Erythroblast (primary cell): ENCODE results near the gene KLRC2.
"Not testable (repeated sequence)": the region's sequence is repeated elsewhere in the genome, so short reads cannot be mapped to it uniquely, and the experiment has no call there.

ENCODE experiments used
- DNase-seq, 2 experiments: peaks; one replicate each; lab custom pipeline; 2025; lab: John Stamatoyannopoulos, UW
- GATA1 ChIP-seq: IDR thresholded peaks from 2 replicates; pipeline ENCODE4 v1.6.1; 2011; ENCODE audit warnings: low read depth, mild to moderate bottlenecking, control low read depth, low read length, moderate library complexity
- POLR2A ChIP-seq: IDR thresholded peaks from 2 replicates; pipeline ENCODE4 v1.6.1; 2011; ENCODE audit warnings: mild to moderate bottlenecking, low read length

The KLRC2 gene

DNA sequence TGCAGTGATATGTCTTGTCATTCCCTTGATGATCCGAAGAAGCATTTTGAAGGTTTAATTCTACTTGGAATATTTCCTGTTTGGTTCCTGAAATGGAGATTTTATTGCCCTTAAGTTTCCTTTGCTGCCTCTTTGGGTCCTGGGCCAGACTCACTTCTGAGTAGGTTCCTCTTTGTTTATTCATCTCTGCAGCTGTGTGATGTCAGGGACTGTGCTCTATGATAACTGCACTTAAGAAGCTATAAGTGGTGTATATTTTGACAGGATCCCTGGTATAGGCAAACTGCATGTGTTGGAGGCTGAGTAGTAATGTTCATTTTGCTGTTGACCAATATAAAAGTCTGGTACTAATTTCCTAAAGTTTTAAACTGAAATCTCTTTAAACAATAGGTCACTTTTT is 26.4 kb downstream of the KLRC2 start, which contains the start of gene KLRC4:
KLRC4 (minus strand) TSS at position 366 of the 400 bp plus-strand sequence; CDS start at position 184, 182 bp downstream.
- DNase-seq = no peak
- TF ChIP-seq GATA1 = no peak
- TF ChIP-seq POLR2A = no peak

DNA sequence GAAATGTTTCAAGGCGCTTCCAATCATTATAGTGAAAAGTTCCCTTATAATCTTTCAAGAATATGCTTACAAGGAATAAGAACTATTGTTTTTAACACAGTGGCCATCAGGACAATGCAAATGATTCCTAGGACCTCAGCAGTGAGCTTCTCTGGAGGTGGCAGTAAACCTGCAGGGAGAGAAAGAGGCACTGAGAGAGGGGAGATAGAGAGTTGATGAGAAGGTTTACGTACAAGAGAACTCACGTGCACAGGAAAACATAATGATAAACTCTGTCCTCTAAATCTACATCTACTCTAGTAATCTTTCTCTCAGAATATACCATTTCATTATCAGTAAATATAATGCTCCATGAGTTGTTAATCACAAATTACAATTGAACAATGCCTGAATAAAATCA is 27.0 kb downstream of the KLRC2 start:
- no peak for DNase-seq
- TF ChIP-seq GATA1 (no peak), POLR2A (no peak)

DNA sequence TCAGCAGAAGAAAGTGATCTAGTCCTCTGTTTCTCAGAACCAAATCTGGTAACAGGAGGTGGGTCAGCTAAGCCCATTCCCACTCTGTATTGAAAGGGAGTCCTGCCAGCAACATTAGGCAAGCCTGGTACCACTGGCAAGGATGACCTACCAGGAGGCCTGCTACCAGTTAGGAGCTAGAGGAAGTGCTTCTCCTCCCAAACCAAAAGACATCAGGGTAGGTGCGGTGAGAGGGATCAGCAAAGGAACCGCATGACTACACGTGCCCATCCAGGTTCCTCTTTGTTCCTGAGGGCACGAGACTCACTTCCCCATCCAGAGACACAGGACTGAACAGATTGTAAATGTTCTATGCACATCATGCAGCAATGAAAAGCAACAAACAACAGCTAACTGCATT is 29.1 kb downstream of the KLRC2 start:
- DNase-seq = no peak
- TF ChIP-seq GATA1 (no peak), POLR2A (no peak)

DNA sequence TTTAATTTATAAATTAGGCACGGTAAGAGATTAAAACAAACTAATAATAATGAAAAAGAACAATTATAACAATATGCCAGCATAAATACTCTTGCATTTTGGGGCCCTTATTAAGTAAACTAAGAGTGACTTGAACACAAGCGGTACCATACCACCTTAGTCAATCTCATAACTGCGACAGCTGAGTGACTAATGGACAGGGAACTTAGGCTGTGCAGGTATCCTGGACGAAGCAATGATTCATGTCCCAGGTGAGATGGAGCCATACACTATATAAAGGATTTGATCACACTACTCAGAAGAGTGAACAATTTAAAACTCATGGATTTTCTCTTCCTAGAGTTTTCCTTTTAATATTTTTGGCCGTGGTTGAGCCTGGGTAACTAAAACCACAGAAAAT is 30.5 kb downstream of the KLRC2 start:
- DNase-seq = no peak
- TF ChIP-seq POLR2A = no peak
- TF ChIP-seq GATA1 = no peak

DNA sequence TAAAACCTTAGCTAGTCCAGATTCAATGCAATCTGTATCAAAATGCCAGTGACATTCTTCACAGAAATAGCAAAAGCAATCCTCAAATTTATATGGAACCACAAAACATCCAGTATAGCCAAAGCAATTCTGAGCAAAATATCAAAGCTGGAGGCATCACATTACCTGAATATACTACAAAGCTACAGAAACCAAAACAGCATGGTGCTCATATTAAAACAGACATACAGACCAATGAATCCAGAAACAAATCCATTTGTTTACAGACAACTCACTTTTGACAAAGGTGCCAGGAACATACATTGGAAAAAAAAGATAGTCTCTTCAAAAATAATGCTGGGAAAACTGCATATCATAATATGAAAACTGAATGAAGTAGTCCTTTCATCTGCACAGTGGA is 31.0 kb downstream of the KLRC2 start:
- no peak for TF ChIP-seq GATA1
- no peak for TF ChIP-seq POLR2A

DNA sequence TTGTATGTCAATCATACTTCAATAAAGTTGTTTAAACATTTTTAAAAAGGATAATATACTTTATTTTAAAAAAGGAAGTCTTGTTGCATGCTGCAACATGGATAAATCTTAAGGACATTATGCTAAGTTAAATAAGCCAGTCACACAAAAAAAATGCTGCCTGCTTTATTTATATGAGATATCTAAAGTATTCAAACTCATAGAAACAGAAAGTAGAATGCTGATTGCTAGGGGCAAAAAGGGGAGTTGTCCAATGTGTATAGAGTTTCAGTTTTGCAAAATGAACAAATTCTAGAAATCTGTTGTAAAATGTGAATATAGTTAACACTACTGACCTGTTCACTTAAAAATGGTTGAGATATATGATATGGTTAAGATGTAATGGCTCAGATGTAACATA is 35.0 kb downstream of the KLRC2 start:
- TF ChIP-seq POLR2A (no peak), GATA1 (no peak)
- DNase-seq = no peak

More for the DNA sequence above, 31.0 kb downstream of the KLRC2 start:
- DNase-seq = no peak

DNA sequence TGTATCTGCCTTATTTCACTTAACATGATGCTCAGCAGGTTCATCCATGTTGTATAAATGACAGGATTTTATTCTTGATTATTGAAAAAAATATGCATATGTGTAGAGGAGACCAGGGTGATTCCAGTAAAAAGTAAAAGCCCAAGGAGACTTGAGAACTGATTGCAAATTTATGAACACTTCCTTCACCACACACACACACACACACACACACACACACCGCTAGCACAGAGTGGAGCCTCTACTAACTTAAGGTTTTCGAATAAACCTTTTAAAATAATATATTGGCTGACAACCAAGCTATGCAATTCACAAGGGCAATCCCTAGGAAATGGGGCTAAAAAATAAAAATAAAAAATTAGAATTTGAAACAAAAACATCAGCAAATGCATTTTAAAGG is 37.6 kb downstream of the KLRC2 start:
- TF ChIP-seq POLR2A (no peak), GATA1 (no peak)
- no peak for DNase-seq

DNA sequence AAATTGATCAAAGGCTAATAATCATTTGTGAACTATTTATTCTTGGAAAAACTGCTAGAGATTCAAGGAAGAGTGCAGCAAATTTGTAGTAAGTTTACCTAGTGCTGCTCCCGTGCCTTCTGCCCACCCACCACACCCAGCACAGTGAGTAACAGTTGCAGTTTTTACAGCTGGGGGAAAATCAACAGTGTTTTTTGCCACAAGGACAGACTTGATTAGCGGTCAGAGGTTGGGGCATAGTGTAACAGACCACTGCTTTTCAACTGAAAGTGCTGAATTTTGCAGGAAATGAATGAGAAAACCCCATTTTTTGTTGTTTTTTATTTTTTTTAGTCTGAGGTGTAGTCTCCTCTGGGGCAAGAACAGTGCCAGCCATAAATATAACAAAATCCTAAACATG is 38.5 kb downstream of the KLRC2 start:
- DNase-seq = no peak
- no peak for TF ChIP-seq POLR2A
- no peak for TF ChIP-seq GATA1

DNA sequence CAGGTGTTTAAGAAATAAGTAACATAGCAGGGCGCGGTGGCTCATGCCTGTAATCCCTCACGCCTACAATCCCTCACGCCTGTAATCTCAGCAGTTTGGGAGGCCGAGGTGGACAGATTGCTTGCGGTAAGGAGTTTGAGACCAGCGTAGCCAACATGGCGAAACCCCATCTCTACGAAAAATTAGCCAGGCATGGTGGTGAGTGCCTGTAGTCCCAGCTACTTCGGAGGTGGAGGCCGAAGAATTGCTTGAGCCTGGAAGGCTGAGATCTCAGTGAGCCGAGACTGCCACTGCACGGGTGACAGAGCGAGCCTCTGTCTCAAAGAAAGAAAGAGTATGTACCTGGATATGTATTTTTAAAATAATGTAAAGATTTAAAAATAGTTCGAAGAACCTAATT is 39.6 kb downstream of the KLRC2 start:
- DNase-seq = not testable (repeated sequence)

DNA sequence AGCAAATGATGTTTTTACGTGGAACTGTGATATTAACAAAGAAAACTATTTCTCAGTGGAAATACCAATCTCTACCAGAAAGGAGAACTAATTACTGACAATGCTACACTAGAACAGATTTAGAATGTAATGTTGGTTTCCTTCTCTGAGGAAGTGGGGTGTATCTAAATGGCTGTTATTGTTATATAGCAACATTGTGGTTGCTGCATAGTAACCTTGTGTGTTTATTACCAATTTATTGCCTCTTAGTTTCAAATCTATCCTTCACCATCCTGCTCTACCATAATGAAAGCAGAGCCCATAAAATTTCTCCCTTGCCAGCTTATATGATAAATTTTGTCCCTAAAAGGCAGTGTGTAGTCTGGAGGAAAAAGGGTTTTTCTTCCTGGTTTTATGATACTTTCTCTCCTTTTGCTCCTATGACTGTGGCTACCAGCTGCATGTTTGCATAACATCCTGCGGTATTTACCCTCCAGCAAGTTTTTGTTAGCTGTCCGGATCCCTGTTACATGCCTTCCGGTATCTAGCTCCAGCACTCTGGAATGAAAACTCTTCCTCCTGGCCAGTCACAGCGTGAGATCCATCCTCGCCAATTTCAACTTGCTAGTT is 40.3 kb downstream of the KLRC2 start:
- DNase-seq = no peak
- TF ChIP-seq GATA1 (no peak), POLR2A (no peak)

DNA sequence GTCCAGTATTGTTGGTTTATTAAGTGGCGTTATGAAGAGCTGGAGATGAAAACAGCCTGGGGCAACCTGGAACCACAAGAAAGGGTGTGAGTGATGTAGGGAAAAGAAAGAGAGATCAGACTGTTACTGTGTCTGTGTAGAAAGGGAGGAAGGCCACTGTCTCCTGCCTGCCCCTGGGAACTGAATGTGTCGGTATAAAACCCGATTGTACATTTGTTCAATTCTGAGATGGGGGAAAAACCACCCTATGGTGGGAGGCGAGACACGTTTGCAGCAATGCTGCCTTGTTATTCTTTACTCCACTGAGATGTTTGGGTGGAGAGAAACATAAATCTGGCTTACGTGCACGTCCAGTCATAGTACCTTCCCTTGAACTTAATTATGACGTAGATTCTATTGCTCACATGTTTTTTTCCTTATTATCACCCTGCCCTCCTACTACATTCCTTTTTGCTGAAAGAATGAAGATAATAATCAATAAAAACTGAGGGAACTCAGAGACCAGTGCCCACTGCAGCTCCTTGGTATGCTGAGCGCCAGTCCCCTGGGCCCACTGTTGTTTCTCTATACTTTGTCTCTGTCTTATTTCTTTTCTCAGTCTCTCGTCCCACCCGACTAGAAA is 41.2 kb downstream of the KLRC2 start:
- not testable (repeated sequence) for DNase-seq

DNA sequence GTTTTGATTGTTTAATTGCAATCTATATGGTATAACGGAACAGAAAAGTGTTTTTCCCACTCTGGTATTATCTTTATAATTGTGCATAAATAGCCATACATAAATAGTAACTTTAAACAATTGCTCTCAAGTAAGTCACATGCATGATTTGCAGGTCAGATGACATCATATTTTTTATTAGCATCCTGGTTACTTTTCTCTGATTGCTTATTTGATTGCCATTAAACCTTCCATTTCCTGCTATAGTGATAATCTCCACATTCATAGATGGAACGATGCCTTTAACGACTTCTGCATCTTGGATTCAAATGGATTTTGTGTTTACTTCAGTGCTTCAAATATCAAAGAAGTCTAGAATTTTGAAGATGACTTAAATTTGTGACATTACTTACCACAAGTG is 42.5 kb downstream of the KLRC2 start:
- DNase-seq = no peak

DNA sequence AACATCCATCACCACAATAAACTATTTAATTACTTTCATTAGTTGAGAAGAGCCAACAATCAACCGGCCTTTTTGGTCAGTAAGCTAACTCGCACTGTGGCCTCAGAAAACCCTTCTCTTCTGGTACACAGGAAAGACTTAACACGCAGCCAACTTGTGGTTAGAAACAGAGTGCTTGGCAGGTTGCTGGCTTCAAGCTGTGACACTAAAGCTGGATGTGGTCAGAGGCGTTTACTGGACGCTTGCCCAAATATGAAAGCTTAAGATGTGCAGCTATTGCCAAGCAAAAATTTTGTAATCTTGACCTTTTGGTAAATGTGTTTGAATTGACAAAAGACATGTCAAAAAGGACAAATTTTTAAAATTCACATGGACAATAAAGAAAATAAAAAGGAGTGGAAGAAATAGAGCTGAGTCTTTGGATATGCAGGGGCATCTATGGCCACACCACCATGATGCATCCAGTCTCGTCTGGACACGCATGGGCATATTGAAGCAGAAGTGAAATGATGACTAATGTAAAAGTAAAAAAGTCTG is 43.3 kb downstream of the KLRC2 start:
- DNase-seq = peak in 1 of 2 experiments; percentile 6
- no peak for TF ChIP-seq POLR2A
- TF ChIP-seq GATA1 = no peak

More for the DNA sequence above, 42.5 kb downstream of the KLRC2 start:
- TF ChIP-seq GATA1 (no peak), POLR2A (no peak)

DNA sequence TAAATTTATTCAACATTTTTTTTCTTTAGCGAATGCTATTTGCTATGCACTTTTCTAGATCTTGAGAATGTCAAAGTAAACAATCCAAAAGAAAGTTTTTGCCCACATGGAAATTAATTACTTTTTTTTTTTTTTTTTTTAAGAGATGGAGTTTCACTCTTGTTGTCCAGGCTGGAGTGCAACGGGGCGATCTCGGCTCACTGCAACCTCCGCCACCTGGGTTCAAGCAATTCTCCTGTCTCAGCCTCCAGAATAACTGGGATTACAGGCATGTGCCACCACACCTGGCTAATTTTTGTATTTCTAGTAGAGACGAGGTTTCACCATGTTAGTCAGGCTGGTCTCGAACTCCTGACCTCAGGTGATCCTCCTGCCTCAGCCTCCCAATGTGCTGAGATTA is 44.8 kb downstream of the KLRC2 start:
- not testable (repeated sequence) for DNase-seq

DNA sequence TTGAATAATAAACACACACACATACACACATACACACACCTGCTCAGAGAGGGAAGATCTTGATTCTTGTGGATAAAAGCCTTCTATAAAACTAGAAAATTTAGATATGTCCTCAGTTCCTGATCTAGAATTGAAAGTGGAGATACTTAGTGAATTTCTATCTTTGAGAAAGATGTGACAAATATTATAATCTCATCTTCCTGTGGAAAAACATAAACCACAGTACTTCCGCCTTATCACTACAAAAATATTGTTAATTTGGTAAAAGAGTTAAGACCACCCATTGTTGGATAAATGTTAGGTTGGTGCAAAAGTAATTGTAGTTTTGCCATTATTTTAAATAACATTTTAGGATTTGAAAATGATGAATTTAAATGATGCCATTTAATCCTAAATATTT is 45.9 kb downstream of the KLRC2 start, which contains the start of gene KLRK1:
KLRK1 (minus strand) TSS at position 138 of the 400 bp plus-strand sequence. CDS start 1,231 bp downstream, outside the sequence.
- TF ChIP-seq GATA1 (no peak), POLR2A (no peak)
- DNase-seq = no peak
